Measurements from ENCODE around the gene FHOD1. TPM values are rescaled to one million over a fixed set of nuclear protein-coding genes. Genes with fewer than 3 reads are reported as not detected.

FHOD1 gene
- total RNA-seq, 2 experiments from 2014 or later: 102 to 105 TPM

DNA sequence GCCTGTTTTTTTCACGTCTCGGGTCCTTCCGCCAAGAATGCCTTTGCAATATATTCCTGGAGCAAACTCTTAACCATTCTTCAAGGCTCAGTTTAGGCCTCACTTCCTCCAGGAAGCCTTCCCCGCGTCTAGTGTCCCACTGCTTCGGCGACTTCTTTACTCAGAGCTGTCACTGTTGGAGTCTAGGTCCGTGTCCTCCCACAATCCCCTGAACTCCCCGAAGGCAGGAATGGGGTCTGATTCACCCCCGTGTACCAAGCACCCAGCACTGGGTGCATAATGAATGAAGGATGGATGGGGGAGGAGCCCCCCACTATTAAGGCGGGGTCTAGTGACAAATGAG lies 64.0 kb downstream of the FHOD1 start:
- ATAC-seq: no peak
- TF ChIP-seq, protein P1, sequence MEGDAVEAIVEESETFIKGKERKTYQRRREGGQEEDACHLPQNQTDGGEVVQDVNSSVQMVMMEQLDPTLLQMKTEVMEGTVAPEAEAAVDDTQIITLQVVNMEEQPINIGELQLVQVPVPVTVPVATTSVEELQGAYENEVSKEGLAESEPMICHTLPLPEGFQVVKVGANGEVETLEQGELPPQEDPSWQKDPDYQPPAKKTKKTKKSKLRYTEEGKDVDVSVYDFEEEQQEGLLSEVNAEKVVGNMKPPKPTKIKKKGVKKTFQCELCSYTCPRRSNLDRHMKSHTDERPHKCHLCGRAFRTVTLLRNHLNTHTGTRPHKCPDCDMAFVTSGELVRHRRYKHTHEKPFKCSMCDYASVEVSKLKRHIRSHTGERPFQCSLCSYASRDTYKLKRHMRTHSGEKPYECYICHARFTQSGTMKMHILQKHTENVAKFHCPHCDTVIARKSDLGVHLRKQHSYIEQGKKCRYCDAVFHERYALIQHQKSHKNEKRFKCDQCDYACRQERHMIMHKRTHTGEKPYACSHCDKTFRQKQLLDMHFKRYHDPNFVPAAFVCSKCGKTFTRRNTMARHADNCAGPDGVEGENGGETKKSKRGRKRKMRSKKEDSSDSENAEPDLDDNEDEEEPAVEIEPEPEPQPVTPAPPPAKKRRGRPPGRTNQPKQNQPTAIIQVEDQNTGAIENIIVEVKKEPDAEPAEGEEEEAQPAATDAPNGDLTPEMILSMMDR (IDR thresholded peaks at IDR 0.05): no peak
- H3K9me3 Mint-ChIP-seq: no peaks in the 10 kb centered on the region
- H3K36me3 Mint-ChIP-seq (ENCODE audit: low read depth): peaks cover 5% of the 10 kb centered on the region
- no peak for DNase-seq
- H3K27me3 Mint-ChIP-seq: peaks cover 24% of the 10 kb centered on the region
- ChIA-PET POLR2A (interaction anchor here (1.0 to 2.0 kb wide), 3 partner anchors 8 to 58 kb away, joined by 3 to 13 read pairs (median 4); no protein-coding TSS in a partner anchor), CTCF (interaction anchor here (1.5 to 7.1 kb wide), 5 partner anchors 14 to 206 kb away, joined by 7 to 71 read pairs (median 10); partner anchors contain the start of gene NOL3)
- no peak overlapping the region for H3K4me3 Mint-ChIP-seq
- H3K27ac Mint-ChIP-seq: no peak overlapping the region
- peaks cover 20% of the 10 kb centered on the region for H3K4me1 Mint-ChIP-seq (ENCODE audit: low read depth)
- intact Hi-C loops (cut with micrococcal nuclease): loop anchor here (10.0 kb wide), 1 partner anchor 208 kb away; no protein-coding TSS in a partner anchor

DNA sequence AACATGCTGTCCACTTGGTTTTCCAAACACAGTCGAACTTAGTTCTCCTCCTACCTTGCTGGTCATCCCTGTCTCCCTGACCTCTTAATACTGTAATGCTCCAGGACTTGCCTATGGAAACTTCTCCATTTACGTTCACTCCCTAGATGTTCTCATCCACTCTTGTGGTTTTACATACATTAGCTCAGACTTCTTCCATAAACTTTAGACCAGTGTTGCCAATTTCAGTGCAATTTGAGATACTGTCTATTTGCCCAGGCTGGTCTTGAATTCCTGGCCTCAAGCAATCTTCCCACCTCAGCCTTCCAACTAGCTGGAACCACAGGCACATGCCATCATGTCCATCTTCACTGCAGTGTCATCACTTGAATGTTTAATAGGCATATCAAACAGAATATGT lies 65.0 kb downstream of the FHOD1 start:
- DNase-seq (no peak), ATAC-seq (no peak)
- TF ChIP-seq, protein P1 (IDR thresholded peaks at IDR 0.05): no peak
- ChIA-PET POLR2A (interaction anchor here (1.1 to 2.0 kb wide), 2 partner anchors 7 to 24 kb away, joined by 4 to 13 read pairs; no protein-coding TSS in a partner anchor), CTCF (interaction anchor here (1.1 to 7.1 kb wide), 6 partner anchors 13 to 217 kb away, joined by 3 to 71 read pairs (median 8); partner anchors contain the start of gene NOL3)
- H3K27ac Mint-ChIP-seq: no peak overlapping the region
- no peak overlapping the region for H3K4me3 Mint-ChIP-seq
- intact Hi-C loops (cut with micrococcal nuclease): loop anchor here (10.0 kb wide), 1 partner anchor 207 kb away; no protein-coding TSS in a partner anchor
- peaks cover 26% of the 10 kb centered on the region for H3K4me1 Mint-ChIP-seq (ENCODE audit: low read depth)
- H3K36me3 Mint-ChIP-seq (ENCODE audit: low read depth): peaks cover 5% of the 10 kb centered on the region
- H3K9me3 Mint-ChIP-seq: no peaks in the 10 kb centered on the region
- peaks cover 31% of the 10 kb centered on the region for H3K27me3 Mint-ChIP-seq

DNA sequence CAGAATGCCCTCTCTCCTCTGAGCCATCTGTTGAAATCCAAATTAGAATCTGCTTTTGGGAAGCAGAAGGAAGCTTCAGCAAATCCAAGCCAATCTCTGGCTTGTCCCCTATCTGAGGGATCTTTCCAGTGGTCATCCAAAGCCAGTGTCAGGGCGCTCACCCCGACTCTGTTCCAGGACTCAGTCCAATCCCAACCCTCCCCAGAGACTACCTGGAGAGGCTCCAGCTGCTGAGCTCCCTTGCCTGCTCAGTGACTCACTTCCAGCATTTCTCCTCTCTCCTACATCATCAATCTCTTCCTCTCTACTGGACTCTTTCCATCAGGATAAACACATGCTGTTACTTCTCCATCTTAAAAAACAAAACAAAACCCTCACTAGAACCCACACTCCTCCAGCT lies 65.9 kb downstream of the FHOD1 start:
- CTCF ChIA-PET: interaction anchor here (1.0 to 7.1 kb wide), 3 partner anchors 12 to 165 kb away, joined by 6 to 71 read pairs (median 36); partner anchors contain the start of gene NOL3

DNA sequence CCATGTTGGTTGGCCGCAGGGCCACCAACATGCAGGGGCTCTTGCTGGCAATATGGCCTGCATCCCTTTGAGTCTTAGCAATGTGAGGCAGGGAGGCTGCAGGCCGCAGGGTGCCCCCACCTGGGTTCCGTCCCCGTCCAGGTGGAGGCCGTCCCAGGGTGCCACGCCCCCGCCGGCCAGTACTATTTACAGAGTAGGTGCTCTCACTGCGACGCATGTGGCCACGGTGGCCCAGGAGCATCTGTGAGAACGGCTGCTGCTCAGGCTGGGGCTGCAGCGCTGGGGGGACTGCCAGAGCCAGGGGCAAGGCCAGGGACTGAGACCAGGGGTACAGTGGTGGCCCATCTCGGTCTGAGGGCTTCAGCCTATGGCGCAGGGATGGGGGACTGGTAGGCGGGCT lies 67.1 kb downstream of the FHOD1 start:
- DNase-seq (no peak), ATAC-seq (no peak)
- Mint-ChIP-seq H3K4me1 (ENCODE audit: low read depth) (peaks cover 28% of the 10 kb centered on the region), H3K4me3 (no peak overlapping the region), H3K9me3 (no peaks in the 10 kb centered on the region), H3K36me3 (ENCODE audit: low read depth) (peaks cover 7% of the 10 kb centered on the region), H3K27ac (no peak overlapping the region), H3K27me3 (peaks cover 41% of the 10 kb centered on the region)
- TF ChIP-seq, protein P1 (IDR thresholded peaks at IDR 0.05): no peak
- ChIA-PET CTCF (interaction anchor here (1.3 to 16.0 kb wide), 4 partner anchors 10 to 27 kb away, joined by 3 to 209 read pairs (median 20); partner anchors contain the start of genes B3GNT9, FBXL8, HSF4 and NOL3), POLR2A (no interaction called here)
- intact Hi-C loops (cut with micrococcal nuclease): loop anchor here (10.0 kb wide), 1 partner anchor 205 kb away; no protein-coding TSS in a partner anchor

More for the DNA sequence above, 65.9 kb downstream of the FHOD1 start:
- Mint-ChIP-seq H3K4me3 (no peak overlapping the region), H3K27me3 (peaks cover 38% of the 10 kb centered on the region), H3K4me1 (ENCODE audit: low read depth) (peaks cover 30% of the 10 kb centered on the region), H3K9me3 (no peaks in the 10 kb centered on the region), H3K27ac (no peak overlapping the region), H3K36me3 (ENCODE audit: low read depth) (peaks cover 5% of the 10 kb centered on the region)
- POLR2A ChIA-PET: no interaction called here
- TF ChIP-seq, protein P1 (IDR thresholded peaks at IDR 0.05): no peak
- no peak for DNase-seq
- intact Hi-C loops (cut with micrococcal nuclease): loop anchor here (10.0 kb wide), 1 partner anchor 207 kb away; no protein-coding TSS in a partner anchor
- ATAC-seq: no peak

Measured in activated CD8-positive, alpha-beta T cell treated with anti-CD3 and anti-CD28 coated beads for 36 hours (primary cell).